HG03196 (cell line): ENCODE measurements around the gene ORMDL2.
"Not testable (repeated sequence)": the region's sequence is repeated elsewhere in the genome, so short reads cannot be mapped to it uniquely, and the experiment has no call there.

Experiments
- ATAC-seq: cut with Tn5 transposase; IDR thresholded peaks from one replicate; pipeline ENCODE4 v1.9.1; 2021; ENCODE audit not compliant: unreplicated experiment

The ORMDL2 gene

GRCh38 chr12:55827806-55828205, 10.0 kb downstream of the ORMDL2 start:
- no peak for ATAC-seq

- no peak for ATAC-seq
Measured at GRCh38 chr12:55828357-55828756, 10.5 kb downstream of the ORMDL2 start.

GRCh38 chr12:55829967-55830600, 12.2 kb downstream of the ORMDL2 start:
- peak; percentile 21 for ATAC-seq

GRCh38 chr12:55830601-55831446, 13.0 kb downstream of the ORMDL2 start:
- no peak for ATAC-seq

GRCh38 chr12:55831447-55831815, 13.6 kb downstream of the ORMDL2 start:
- no peak for ATAC-seq

- no peak for ATAC-seq
Measured at GRCh38 chr12:55833056-55833455, 15.2 kb downstream of the ORMDL2 start.

GRCh38 chr12:55834400-55834799, 16.6 kb downstream of the ORMDL2 start:
- not testable (repeated sequence) for ATAC-seq

- no peak for ATAC-seq
Measured at GRCh38 chr12:55838361-55838760, 20.5 kb downstream of the ORMDL2 start.

GRCh38 chr12:55839345-55840140, 21.7 kb downstream of the ORMDL2 start:
- ATAC-seq, result no peak

- ATAC-seq, result no peak
Measured at GRCh38 chr12:55840581-55841351, 22.9 kb downstream of the ORMDL2 start.

- no peak for ATAC-seq
Measured at GRCh38 chr12:55842681-55843429, 25.0 kb downstream of the ORMDL2 start, which contains the start of gene MMP19. Gene MMP19 (minus strand): TSS chr12:55842936. CDS start chr12:55842830, 106 bp downstream.

GRCh38 chr12:55843431-55843830, 25.6 kb downstream of the ORMDL2 start:
- no peak for ATAC-seq

GRCh38 chr12:55844961-55845360, 27.1 kb downstream of the ORMDL2 start:
- ATAC-seq, result no peak

- ATAC-seq, result no peak
Measured at GRCh38 chr12:55845361-55845760, 27.5 kb downstream of the ORMDL2 start.

GRCh38 chr12:55845785-55846496, 28.1 kb downstream of the ORMDL2 start:
- no peak for ATAC-seq

GRCh38 chr12:55847033-55847432, 29.2 kb downstream of the ORMDL2 start:
- ATAC-seq, result no peak

- ATAC-seq, result no peak
Measured at GRCh38 chr12:55847603-55848291, 29.9 kb downstream of the ORMDL2 start.

GRCh38 chr12:55849616-55850343, 31.9 kb downstream of the ORMDL2 start:
- ATAC-seq, result no peak
